Psoas muscle (tissue), 8 donors: Measurements from ENCODE around the gene UROC1. TPM values are rescaled to one million over a fixed set of nuclear protein-coding genes. Genes with fewer than 3 reads are reported as not detected.

ENCODE experiments used
- ATAC-seq, 4 donors: fragments of 200-7000 bp; cut with Tn5 transposase; one replicate each; pipeline ENCODE4 v1.9.1; 2020; ENCODE audit warnings: moderate library complexity in 3 of 4, mild to moderate bottlenecking in 2 of 4
- DNase-seq, 2 donors: peaks; one replicate each; pipeline ENCODE4 v3.0.0-alpha.2; 2020
- H3K27ac ChIP-seq: fragments of 200-600 bp; one replicate; pipeline ENCODE4 v1.8.0; 2022
- H3K27me3 ChIP-seq, 3 donors: fragments of 200-600 bp in 1 of 3; one replicate each; pipeline versions ENCODE4 v1.6.1 to v1.8.0; 2013 to 2022; ENCODE audit warnings: low read length in 2 of 3, mild to moderate bottlenecking in 2 of 3, moderate library complexity in 1 of 3; ENCODE audit not compliant: insufficient read depth in 3 of 3
- H3K36me3 ChIP-seq, 2 donors: fragments of 200-600 bp in 1 of 2; one replicate each; pipeline versions ENCODE4 v1.6.1 to v1.8.0; 2013 to 2022; ENCODE audit warnings: low read depth in 1 of 2, mild to moderate bottlenecking in 1 of 2, moderate library complexity in 1 of 2; ENCODE audit not compliant: insufficient read depth in 1 of 2
- H3K4me1 ChIP-seq: fragments of 200-600 bp; one replicate; pipeline ENCODE4 v1.8.0; 2022
- H3K4me3 ChIP-seq: fragments of 200-600 bp; one replicate; pipeline ENCODE4 v1.8.0; 2022; ENCODE audit warnings: mild to moderate bottlenecking
- H3K9me3 ChIP-seq: fragments of 200-600 bp; one replicate; pipeline ENCODE4 v1.8.0; 2022
- CTCF ChIP-seq: fragments of 200-600 bp; IDR thresholded peaks from one replicate; pipeline ENCODE4 v1.8.0; 2022; ENCODE audit warnings: antibody characterized with exemption
- WGBS, 3 donors: extraction: QIAGEN DNeasy Blood & Tissue Kit; methylation state at CpG; one replicate each; pipeline versions ENCODE4 v1.1.6 to v1.1.7; 2013; 5-methylcytosine and 5-hydroxymethylcytosine counted together
- intact Hi-C, 2 donors: fragments of 100-400 bp; cut with DNase I; formaldehyde crosslinking; loops; one replicate each; pipeline versions ENCODE4 v1.11.0 to v1.14.2; 2022
- polyA plus RNA-seq, 3 donors: library from polyadenylated mRNA; stranded (reverse); fragments of 200-250 nt; gene quantifications; one replicate each; pipeline ENCODE4 v1.2.3, GENCODE V29; 2013
- total RNA-seq, 4 donors: library from RNA; stranded (reverse); fragmentation: NEBNext Ultra II Directional in 2 of 4; extraction: Animal tissue kit (Norgen Biotek cat#: 25700) in 2 of 4; gene quantifications; one replicate each; pipeline versions ENCODE4 v1.2.1 to v1.2.4, GENCODE V29; 2021 to 2023
- donor health status: healthy with polysubstance abuse.
- donor health status: DM: no; HTN: no; CAD: no; lungs with moderate emphysema.
- donor health status: Bipolar disorder and iron deficiency.
- donor health status: healthy.
- donor health status: DM: yes; HTN: yes; CAD: no.
- donor health status: DM: no; HTN: no; CAD: no.
- donor health status: DM: no; HTN: no; CAD: no.
- donor health status: DM: yes; HTN: yes; CAD: no.

Gene UROC1
- total and polyA plus RNA-seq, 7 donors = 0.03 to 0.13 (median 0.08) TPM; not detected in 4

- 98 to 100% (median 99%) methylated on average over 9 of the region's 9 CpGs for WGBS, 3 donors
- H3K27ac ChIP-seq = no peak overlapping the region
- DNase-seq = no peak
Observed at GRCh38 chr3:126440709-126440995, 76.9 kb downstream of the UROC1 start.

GRCh38 chr3:126439968-126440708 lies 77.4 kb downstream of the UROC1 start:
- Histone ChIP-seq H3K27ac (no peak overlapping the region), H3K4me1 (peaks cover 6% of the 10 kb centered on the region), H3K4me3 (no peak overlapping the region), H3K9me3 (no peaks in the 10 kb centered on the region), H3K36me3 (peaks cover 3 to 73% of the 10 kb centered on the region in 2 donors), H3K27me3 (no peaks in the 10 kb centered on the region)
- 91 to 98% (median 93%) methylated on average over 12 of the region's 12 CpGs for WGBS, 3 donors
- TF ChIP-seq CTCF = no peak
- intact Hi-C loops = no loop called here
- DNase-seq (no peak), ATAC-seq (no peak)

More at GRCh38 chr3:126440709-126440995, 76.9 kb downstream of the UROC1 start:
- Histone ChIP-seq H3K4me3 (no peak overlapping the region), H3K36me3 (peaks cover 3 to 68% of the 10 kb centered on the region in 2 donors), H3K27me3 (no peaks in the 10 kb centered on the region), H3K4me1 (peaks cover 6% of the 10 kb centered on the region), H3K9me3 (no peaks in the 10 kb centered on the region)
- no peak for TF ChIP-seq CTCF
- no peak for ATAC-seq
- intact Hi-C loops = no loop called here

- Histone ChIP-seq H3K36me3 (peaks cover 3 to 76% of the 10 kb centered on the region in 2 donors), H3K4me3 (no peak overlapping the region), H3K27me3 (no peaks in the 10 kb centered on the region), H3K27ac (no peak overlapping the region), H3K9me3 (no peaks in the 10 kb centered on the region), H3K4me1 (peaks cover 6% of the 10 kb centered on the region)
- 91 to 93% (median 93%) methylated on average over 15 of the region's 15 CpGs for WGBS, 3 donors
- intact Hi-C loops = no loop called here
- no peak for TF ChIP-seq CTCF
- ATAC-seq (no peak), DNase-seq (no peak)
Observed at GRCh38 chr3:126439346-126439967, 78.1 kb downstream of the UROC1 start.

- TF ChIP-seq CTCF = no peak
- Histone ChIP-seq H3K9me3 (no peaks in the 10 kb centered on the region), H3K36me3 (peaks cover 3 to 76% of the 10 kb centered on the region in 2 donors), H3K27ac (no peak overlapping the region), H3K27me3 (no peaks in the 10 kb centered on the region), H3K4me3 (no peak overlapping the region), H3K4me1 (peaks cover 6% of the 10 kb centered on the region)
- intact Hi-C loops = no loop called here
- no peak for DNase-seq
- 92 to 93% (median 92%) methylated on average over 10 of the region's 10 CpGs for WGBS, 3 donors
- ATAC-seq = no peak
Observed at GRCh38 chr3:126438746-126439145, 78.8 kb downstream of the UROC1 start.
